ENCODE measurements around the gene FGD3.

Gene FGD3

DNA sequence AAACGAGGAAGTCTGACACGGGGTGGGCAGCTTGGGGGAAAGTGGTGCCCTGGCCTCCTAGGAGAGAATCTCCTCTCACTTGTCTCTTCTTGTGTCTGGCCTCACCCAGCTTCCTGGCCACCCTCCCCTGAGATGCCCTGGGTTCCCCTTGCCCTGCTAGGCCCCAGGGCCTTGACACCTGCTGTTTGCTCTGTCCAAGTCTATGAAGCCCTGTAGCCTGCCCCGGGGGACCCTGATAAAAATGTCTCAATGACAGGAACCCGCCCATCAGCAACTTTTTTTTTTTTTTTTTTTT, 76.1 kb downstream of the FGD3 start:
- FAIRE-seq (no peak), DNase-seq (ENCODE audit: extremely low spot score, insufficient read length, low read depth) (no peak)

- DNase-seq (ENCODE audit: extremely low spot score, insufficient read length, low read depth) (no peak), FAIRE-seq (no peak)
Observed at GRCh38 chr9:93024646-93024910, 77.3 kb downstream of the FGD3 start.

- DNase-seq (ENCODE audit: extremely low spot score, insufficient read length, low read depth) = no peak
- FAIRE-seq = no peak
Observed at GRCh38 chr9:93024986-93025630, 77.8 kb downstream of the FGD3 start.

GRCh38 chr9:93025736-93026135, 78.4 kb downstream of the FGD3 start:
- DNase-seq (ENCODE audit: extremely low spot score, insufficient read length, low read depth) = no peak
- FAIRE-seq = no peak

- DNase-seq (ENCODE audit: extremely low spot score, insufficient read length, low read depth) (no peak), FAIRE-seq (no peak)
Observed at GRCh38 chr9:93026640-93027039, 79.3 kb downstream of the FGD3 start.

GRCh38 chr9:93027750-93028149, 80.4 kb downstream of the FGD3 start:
- no peak for FAIRE-seq
- no peak for DNase-seq (ENCODE audit: extremely low spot score, insufficient read length, low read depth)

DNA sequence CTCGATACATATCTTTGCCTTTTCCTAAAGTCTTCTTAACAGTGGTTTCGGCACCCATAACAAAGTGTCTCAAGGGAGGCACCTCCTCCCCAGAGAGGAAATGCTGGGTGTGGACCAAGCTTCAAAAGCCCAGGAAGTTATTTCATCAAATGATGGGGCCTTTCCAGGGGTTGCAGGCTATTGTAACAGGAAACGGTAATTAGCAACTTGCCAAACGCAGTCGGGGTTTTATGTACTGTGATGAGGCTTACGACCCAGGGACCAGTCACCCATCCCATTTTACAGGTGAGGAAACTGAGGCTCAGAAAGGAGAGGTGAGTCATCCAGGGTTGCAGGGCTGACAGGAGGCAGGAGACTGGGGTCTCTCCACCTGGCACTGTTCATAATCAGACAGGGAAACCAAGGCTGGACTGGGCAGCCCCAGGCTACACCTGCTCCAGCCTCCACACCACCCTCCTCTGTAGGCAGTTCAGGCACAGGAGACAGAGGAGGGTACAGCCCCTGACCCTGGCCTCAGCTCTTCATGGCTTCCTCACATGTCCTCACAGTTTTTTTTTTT, 81.2 kb downstream of the FGD3 start:
- peak; percentile 85 for FAIRE-seq
- DNase-seq (ENCODE audit: extremely low spot score, insufficient read length, low read depth) = peak; percentile 58

- DNase-seq (ENCODE audit: extremely low spot score, insufficient read length, low read depth) = no peak
- FAIRE-seq = no peak
Observed at GRCh38 chr9:93030642-93031628, 83.6 kb downstream of the FGD3 start.

GRCh38 chr9:93031629-93032430, 84.5 kb downstream of the FGD3 start:
- no peak for DNase-seq (ENCODE audit: extremely low spot score, insufficient read length, low read depth)
- FAIRE-seq = no peak

DNA sequence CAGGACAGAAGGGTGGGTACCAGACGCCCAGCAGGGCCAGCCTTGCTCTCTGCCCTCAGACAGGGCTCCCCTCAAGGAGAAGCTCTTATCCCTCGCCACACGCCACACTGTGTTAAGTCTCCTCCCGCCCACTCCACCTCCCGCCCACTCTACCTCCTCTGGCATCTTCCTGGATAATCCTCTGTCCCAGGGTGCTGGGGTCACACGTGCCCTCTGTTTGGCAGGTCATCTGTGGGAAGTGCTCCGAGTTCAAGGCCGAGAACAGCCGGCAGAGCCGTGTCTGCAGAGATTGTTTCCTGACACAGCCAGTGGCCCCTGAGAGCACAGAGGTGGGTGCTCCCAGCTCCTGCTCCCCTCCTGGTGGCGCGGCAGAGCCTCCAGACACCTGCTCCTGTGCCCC, 85.2 kb downstream of the FGD3 start:
- no peak for FAIRE-seq
- no peak for DNase-seq (ENCODE audit: extremely low spot score, insufficient read length, low read depth)

GRCh38 chr9:93033531-93033930, 86.2 kb downstream of the FGD3 start:
- DNase-seq (ENCODE audit: extremely low spot score, insufficient read length, low read depth) = no peak
- FAIRE-seq = no peak

GRCh38 chr9:93035106-93035660, 87.9 kb downstream of the FGD3 start:
- FAIRE-seq = no peak
- DNase-seq (ENCODE audit: extremely low spot score, insufficient read length, low read depth) = no peak

GRCh38 chr9:93035821-93036351, 88.6 kb downstream of the FGD3 start:
- no peak for DNase-seq (ENCODE audit: extremely low spot score, insufficient read length, low read depth)
- no peak for FAIRE-seq

DNA sequence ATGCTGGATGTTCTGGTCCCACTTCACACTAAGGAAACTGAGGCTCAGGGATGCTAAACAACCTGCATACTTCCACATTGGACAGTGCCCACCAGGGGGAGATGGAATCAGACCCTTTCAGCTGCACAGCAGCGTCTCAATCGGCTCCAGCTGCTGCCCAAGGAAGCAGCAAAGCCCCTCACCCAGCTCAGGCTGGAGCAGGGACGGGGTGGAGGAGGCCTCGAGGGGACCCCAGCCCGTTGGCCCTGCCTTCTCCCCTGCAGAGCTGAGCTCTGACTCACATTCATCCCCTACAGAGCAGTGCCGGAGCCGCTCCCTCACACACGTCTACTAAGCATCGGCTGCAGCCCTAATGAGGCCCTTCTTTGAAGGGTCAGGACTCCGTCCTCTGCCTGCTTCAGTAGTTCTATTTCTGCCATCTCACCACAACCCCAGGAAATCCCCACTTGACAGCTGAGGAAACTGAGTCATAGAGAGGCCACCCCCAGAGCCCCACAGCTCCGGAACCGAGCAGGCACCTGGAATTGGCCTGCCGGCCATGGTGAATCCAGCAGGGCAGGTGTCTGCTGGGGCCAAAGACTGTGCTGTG, 89.7 kb downstream of the FGD3 start:
- DNase-seq (ENCODE audit: extremely low spot score, insufficient read length, low read depth) (no peak), FAIRE-seq (no peak)

GRCh38 chr9:93037476-93037971, 90.2 kb downstream of the FGD3 start:
- FAIRE-seq (no peak), DNase-seq (ENCODE audit: extremely low spot score, insufficient read length, low read depth) (no peak)

GRCh38 chr9:93038918-93039317, 91.6 kb downstream of the FGD3 start:
- FAIRE-seq = no peak

DNA sequence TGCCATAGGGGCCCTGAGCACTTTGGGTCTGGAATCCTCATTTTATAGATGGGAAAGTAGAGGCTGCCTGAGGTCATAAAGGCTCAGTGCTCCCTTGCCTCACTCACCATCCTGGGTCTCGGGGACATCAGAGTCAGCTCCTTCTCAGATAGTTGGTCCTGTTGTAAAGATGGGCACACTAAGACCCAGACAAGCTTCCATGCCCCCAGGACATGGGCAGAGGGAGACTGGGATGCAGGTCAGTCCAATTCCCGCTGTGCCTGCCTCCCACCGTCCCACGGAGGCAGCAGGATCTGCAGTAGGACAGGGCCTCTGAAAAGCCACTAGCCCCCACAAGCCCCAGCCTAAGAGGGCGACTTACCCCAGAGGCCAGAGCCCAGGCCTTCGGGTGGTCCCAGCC, 92.1 kb downstream of the FGD3 start:
- DNase-seq (ENCODE audit: extremely low spot score, insufficient read length, low read depth) (no peak), FAIRE-seq (no peak)

More at GRCh38 chr9:93038918-93039317, 91.6 kb downstream of the FGD3 start:
- no peak for DNase-seq (ENCODE audit: extremely low spot score, insufficient read length, low read depth)

DNA sequence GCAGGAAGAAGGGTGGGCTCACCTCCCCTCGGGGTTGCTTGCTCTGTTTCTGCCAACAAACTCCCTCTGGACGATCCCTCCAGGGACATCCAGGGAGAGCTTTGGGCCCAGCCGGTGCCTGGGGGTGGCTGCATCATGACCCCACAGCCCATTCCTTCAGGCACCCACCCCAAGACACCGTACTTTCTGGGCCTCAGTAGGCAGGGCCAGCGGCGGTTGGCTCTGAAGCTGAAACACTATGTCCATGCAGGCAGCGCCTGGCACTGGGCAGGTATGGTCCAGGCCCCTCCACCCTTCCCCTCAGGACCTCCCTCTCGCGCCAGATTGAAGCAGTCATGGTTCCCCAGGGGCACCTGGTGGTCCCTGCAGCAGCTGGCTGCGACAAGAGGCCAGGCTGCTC, 92.7 kb downstream of the FGD3 start:
- DNase-seq (ENCODE audit: extremely low spot score, insufficient read length, low read depth) (no peak), FAIRE-seq (no peak)

DNA sequence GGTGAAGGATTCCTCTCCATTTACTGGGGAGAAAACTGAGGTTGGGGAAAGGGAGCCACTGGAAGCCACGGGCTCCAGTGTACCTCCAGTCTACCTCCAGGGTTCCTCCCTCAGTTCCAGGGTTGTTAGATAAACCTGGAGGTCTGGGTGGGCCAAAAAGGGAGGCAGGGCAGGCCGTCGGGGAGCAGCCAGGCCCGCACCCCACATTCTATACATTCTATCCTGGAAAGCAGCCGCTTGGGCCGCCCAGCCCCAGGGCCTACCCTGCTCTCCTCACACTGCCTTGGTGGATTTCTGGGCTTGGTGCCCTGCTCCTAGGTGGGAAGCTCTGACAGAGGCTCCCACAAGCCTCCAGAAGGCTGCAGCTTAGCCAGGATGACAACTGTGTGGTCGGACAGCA, 93.1 kb downstream of the FGD3 start:
- DNase-seq (ENCODE audit: extremely low spot score, insufficient read length, low read depth) (no peak), FAIRE-seq (no peak)
